HG02852 (cell line): ENCODE measurements around the gene BOD1L1.

Experiments
- ATAC-seq: cut with Tn5 transposase; IDR thresholded peaks from one replicate; pipeline ENCODE4 v1.9.1; 2021; ENCODE audit warnings: mild to moderate bottlenecking, moderate library complexity; ENCODE audit not compliant: unreplicated experiment

Gene BOD1L1

DNA sequence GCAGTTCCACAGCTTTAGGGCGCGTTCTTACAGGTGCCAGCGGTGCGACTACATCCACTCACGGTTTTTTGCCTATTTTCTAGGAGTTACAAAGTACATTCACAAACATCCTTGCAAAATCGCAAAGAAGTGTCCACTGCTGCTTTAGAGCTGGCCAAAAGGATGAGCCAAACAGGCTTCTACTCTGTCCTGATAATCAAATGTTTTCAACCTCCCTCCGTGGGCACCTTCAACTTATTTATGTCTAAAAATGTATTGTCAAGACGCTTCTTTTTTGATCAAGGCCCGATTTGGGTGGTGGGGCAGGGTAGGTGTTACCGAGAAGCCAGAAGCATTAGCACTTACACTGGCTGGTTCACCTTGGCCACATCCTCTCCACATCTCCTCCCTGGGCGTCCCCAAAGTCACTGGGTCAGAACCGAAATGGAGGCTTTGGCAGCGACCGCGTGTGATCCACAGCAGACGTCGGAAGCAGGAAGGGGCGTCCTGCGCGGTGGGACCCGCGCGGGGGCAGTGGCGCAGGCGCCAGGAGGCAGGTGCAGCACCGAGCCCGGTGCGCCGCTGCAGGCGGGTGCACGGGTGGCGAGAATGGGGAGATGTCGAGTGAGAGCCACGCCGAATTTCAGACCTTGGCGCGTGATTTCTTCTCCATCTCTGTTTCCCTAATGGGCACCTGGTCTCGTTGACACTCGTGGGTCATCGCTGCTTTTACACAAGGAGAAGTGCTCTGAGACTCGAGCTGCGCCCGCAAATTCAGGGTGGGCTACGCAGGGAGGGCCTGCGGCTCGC is 100.1 kb downstream of the BOD1L1 start:
- ATAC-seq, result no peak

DNA sequence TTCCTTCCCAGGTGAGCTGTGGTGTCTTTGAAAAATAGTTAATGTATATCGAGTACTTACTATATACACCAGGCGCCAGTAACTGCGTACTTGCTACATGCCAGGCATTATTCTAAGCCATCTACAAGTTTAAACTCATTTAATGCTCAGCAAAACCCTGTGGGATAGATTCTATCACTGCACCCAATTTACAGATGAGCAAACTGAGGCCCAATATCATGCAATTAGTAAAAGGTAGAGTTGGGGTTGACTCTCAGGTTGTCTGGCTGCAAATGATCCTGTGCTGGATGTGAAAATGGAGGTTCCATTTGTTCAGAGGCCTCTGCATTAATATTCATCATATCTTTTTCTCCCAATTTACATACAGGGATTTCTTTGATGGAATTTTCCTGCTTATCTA is 100.9 kb downstream of the BOD1L1 start:
- no peak for ATAC-seq

GRCh38 chr4:13525606-13526281 is 101.8 kb downstream of the BOD1L1 start:
- no peak for ATAC-seq

- ATAC-seq, result no peak
Measured at GRCh38 chr4:13524504-13525243, 102.9 kb downstream of the BOD1L1 start.

DNA sequence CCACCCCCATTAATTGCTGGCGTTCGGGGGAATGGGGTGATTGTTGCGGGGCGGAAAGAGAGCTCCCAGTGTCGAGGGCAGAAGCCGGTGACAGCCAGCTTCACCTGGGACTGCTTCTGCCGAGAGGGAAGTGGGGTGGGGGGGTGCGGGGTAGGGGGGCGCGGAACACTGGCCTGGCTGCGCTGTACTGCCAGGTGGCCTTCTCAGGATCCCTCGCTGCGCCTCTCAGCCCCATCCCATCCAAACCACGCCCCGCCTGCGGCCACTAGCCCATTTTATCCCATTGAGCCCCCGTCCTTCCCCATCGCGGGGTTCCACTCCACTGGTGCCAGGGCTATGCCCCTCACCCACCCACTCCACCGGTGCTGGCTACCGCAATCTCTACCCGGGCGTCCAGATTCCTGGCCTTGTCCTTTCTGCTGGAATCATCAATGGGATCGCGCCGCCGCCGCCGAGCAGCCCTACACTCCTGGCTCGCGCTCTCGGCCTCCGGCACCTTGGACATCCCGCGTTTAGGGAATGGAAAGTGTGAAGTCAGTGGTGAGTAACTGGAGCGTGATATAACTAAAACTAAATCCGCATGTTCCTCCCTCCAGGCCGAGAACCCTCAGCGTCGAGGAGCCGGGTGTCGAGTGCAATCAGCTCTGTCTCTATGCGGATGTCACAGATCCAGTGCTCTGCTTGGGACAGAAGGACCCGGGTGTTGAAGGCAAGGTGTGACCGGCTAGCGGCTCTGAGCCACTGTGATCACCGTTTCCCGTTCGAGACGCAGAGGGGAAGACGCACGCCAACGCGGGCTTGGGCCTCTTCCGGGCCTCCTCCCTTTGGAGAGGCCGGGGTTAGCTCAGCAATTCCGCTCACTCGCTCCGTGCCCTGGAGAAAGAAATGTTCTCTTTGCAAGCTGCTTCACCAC is 103.7 kb downstream of the BOD1L1 start:
- ATAC-seq, result no peak

DNA sequence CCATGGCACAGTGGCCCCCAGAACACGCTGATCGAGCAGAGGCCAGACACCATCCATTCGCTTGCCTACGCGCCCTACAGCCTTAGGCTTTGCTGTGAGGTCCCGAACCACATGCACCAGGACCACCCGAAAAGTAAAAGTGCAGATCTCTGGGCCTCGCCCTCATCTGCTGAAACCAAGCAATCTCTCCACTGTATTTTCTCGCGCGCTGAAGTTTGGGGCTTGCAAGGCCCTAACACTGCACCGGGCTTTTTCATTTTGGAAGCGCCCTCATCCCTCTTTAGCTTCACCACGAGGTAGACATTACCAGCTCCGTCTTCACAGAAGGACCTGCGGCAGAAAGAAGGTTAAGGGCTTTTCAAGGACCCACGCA is 104.4 kb downstream of the BOD1L1 start:
- no peak for ATAC-seq

- ATAC-seq, result no peak
Measured at GRCh38 chr4:13522282-13523104, 105.0 kb downstream of the BOD1L1 start.

GRCh38 chr4:13521047-13521446 is 106.5 kb downstream of the BOD1L1 start:
- no peak for ATAC-seq
